Naive thymus-derived CD4-positive, alpha-beta T cell (primary cell): ENCODE data around the gene CBR4. TPM values are rescaled to one million over a fixed set of nuclear protein-coding genes. Genes with fewer than 3 reads are reported as not detected.
A peak's percentile ranks its signal among the peaks of the same experiment; 100 is the strongest.

ENCODE experiments used
- ATAC-seq: fragments of 150-1000 bp; cut with Tn5 transposase; 2 replicates; pipeline ENCODE4 v1.10.0; 2021; ENCODE audit warnings: mild to moderate bottlenecking, moderate library complexity
- CTCF ChIA-PET: fragments of 350-600 bp; sonication (Branson Sonifier 250); formaldehyde crosslinking; loops from one replicate; lab custom pipeline; 2021; ENCODE audit warnings: antibody characterized with exemption; lab: Charles Lee
- POLR2A ChIA-PET: fragments of 350-600 bp; sonication (Branson Sonifier 250); formaldehyde crosslinking; loops from one replicate; lab custom pipeline; 2021; ENCODE audit warnings: antibody characterized with exemption, inconsistent platforms; lab: Charles Lee
- DNase-seq, 9 donors: peaks; one replicate each; pipeline versions ENCODE4 v3.0.0 to v3.0.0-alpha.2; 2020 to 2022; ENCODE audit warnings: mixed read lengths in 1 of 9
- H3K27ac ChIP-seq: one replicate; pipeline ENCODE4 v1.7.0; 2013; ENCODE audit warnings: mild to moderate bottlenecking, low read depth, low read length, moderate library complexity
- H3K27me3 ChIP-seq, 2 donors: one replicate each; pipeline ENCODE4 v1.7.0; 2013; ENCODE audit warnings: low read length in 2 of 2, mild to moderate bottlenecking in 2 of 2, moderate library complexity in 2 of 2; ENCODE audit not compliant: control insufficient read depth in 2 of 2, insufficient read depth in 2 of 2
- H3K36me3 ChIP-seq, 3 experiments: 1 replicate in 2 of 3; 2 replicates in 1 of 3; pipeline ENCODE4 v1.7.0; 2013; ENCODE audit warnings: low read length in 3 of 3, mild to moderate bottlenecking in 3 of 3, moderate library complexity in 1 of 3; ENCODE audit not compliant: insufficient read depth in 3 of 3, control insufficient read depth in 2 of 3
- H3K4me1 ChIP-seq, 2 donors: one replicate each; pipeline ENCODE4 v1.7.0; 2013; ENCODE audit warnings: low read length in 2 of 2, mild to moderate bottlenecking in 2 of 2, moderate library complexity in 1 of 2; ENCODE audit not compliant: control insufficient read depth in 2 of 2, insufficient read depth in 2 of 2
- H3K4me3 ChIP-seq: 2 replicates; pipeline ENCODE4 v1.7.0; 2013; ENCODE audit warnings: mild to moderate bottlenecking, low read length
- H3K9me3 ChIP-seq, 3 experiments: 1 replicate in 2 of 3; 2 replicates in 1 of 3; pipeline ENCODE4 v1.7.0; 2013; ENCODE audit warnings: low read length in 3 of 3; ENCODE audit not compliant: control insufficient read depth in 2 of 3
- H3K27ac Mint-ChIP-seq, 9 donors: one replicate each; pipeline ENCODE4 v1.8.0; 2020 to 2022; ENCODE audit warnings: mixed read lengths in 9 of 9, mild to moderate bottlenecking in 8 of 9, moderate library complexity in 5 of 9, inconsistent platforms in 2 of 9
- H3K27me3 Mint-ChIP-seq, 5 donors: one replicate each; pipeline ENCODE4 v1.8.0; 2021 to 2022; ENCODE audit warnings: mixed read lengths in 5 of 5, mild to moderate bottlenecking in 1 of 5
- H3K36me3 Mint-ChIP-seq, 5 donors: one replicate each; pipeline ENCODE4 v1.8.0; 2020 to 2022; ENCODE audit warnings: mixed read lengths in 5 of 5, mild to moderate bottlenecking in 3 of 5, inconsistent platforms in 1 of 5
- H3K4me1 Mint-ChIP-seq, 7 donors: one replicate each; pipeline ENCODE4 v1.8.0; 2020 to 2022; ENCODE audit warnings: mixed read lengths in 7 of 7, mild to moderate bottlenecking in 3 of 7, inconsistent platforms in 1 of 7
- H3K4me3 Mint-ChIP-seq, 10 donors: one replicate each; pipeline ENCODE4 v1.8.0; 2020 to 2022; ENCODE audit warnings: mild to moderate bottlenecking in 10 of 10, mixed read lengths in 10 of 10, moderate library complexity in 6 of 10, inconsistent platforms in 2 of 10
- H3K9me3 Mint-ChIP-seq, 11 donors: one replicate each; pipeline ENCODE4 v1.8.0; 2020 to 2022; ENCODE audit warnings: mixed read lengths in 11 of 11, mild to moderate bottlenecking in 4 of 11, inconsistent platforms in 1 of 11, moderate library complexity in 1 of 11
- intact Hi-C, 2 donors: fragments of 100-400 bp; cut with micrococcal nuclease; formaldehyde crosslinking; loops; one replicate each; pipeline ENCODE4 v1.15.1; 2023
- polyA plus RNA-seq, 2 donors: library from polyadenylated mRNA; unstranded; fragments of 300-500 nt; fragmentation: Illumina TruSeq; gene quantifications; one replicate each; pipeline ENCODE4 v1.2.3, GENCODE V29; 2021
- total RNA-seq, 6 experiments: library from RNA in 5 of 6; stranded (reverse) in 5 of 6; gene quantifications; 1 replicate in 5 of 6; 2 replicates in 1 of 6; pipeline ENCODE4 v1.2.3 and lab custom pipeline; 2021 to 2026

CBR4 gene
- 10 to 100 TPM; 12.4 to 24.5 (median 15.3) TPM for total RNA-seq
- 1 to 10 TPM; 6.2 to 6.9 TPM for polyA plus RNA-seq
- 9.0 reads per million, percentile 34 among the genes with 10 or more reads in this experiment for total RNA-seq (lab: John Stamatoyannopoulos, UW)

GRCh38 chr4:169010125-169011023 is at the start of gene CBR4:
Gene CBR4, minus strand, starts transcription at chr4:169010255. Its CDS starts 166 bp downstream, at chr4:169010089.
- DNase-seq: peak; percentile 85 to 97 (median 94)
- Histone ChIP-seq H3K9me3 (no peaks in the 10 kb centered on the region), H3K27ac (peak within 1 kb of the TSS; percentile 87), H3K4me1 (peaks cover 14 to 19% of the 10 kb centered on the region in 2 donors), H3K36me3 (no peaks in the 10 kb centered on the region), H3K4me3 (peak within 1 kb of the TSS; percentile 64), H3K27me3 (no peaks in the 10 kb centered on the region)
- Mint-ChIP-seq H3K4me1 (peaks cover 10 to 51% (median 44%) of the 10 kb centered on the region in 7 donors), H3K4me3 (peak within 1 kb of the TSS; percentile 93 to 97 (median 96)), H3K27me3 (peaks cover 0 to 16% (median 0%) of the 10 kb centered on the region in 5 donors), H3K27ac (peak within 1 kb of the TSS; percentile 92 to 99 (median 97)), H3K9me3 (peaks cover 0 to 7% (median 0%) of the 10 kb centered on the region in 11 donors), H3K36me3 (peaks cover 0 to 10% (median 4%) of the 10 kb centered on the region in 5 donors)
- CTCF ChIA-PET: interaction anchor here (0.6 to 1.5 kb wide), 4 partner anchors 10 to 602 kb away, joined by 3 to 6 read pairs (median 4); partner anchors contain the start of gene NEK1
- intact Hi-C loops: loop anchor here (1.0 to 10.0 kb wide), 19 partner anchors 87 to 1016 kb away; partner anchors contain the start of genes CLCN3 (in 2 of the 2), MFAP3L (in 2 of the 2), NEK1 (in 2 of the 2) and DDX60 (in 1 of the 2)
- POLR2A ChIA-PET: interaction anchor here (0.6 to 1.2 kb wide), 4 partner anchors 8 to 1016 kb away, joined by 3 to 6 read pairs (median 3); partner anchors contain the start of gene MFAP3L
- peak; percentile 97 for ATAC-seq

DNA sequence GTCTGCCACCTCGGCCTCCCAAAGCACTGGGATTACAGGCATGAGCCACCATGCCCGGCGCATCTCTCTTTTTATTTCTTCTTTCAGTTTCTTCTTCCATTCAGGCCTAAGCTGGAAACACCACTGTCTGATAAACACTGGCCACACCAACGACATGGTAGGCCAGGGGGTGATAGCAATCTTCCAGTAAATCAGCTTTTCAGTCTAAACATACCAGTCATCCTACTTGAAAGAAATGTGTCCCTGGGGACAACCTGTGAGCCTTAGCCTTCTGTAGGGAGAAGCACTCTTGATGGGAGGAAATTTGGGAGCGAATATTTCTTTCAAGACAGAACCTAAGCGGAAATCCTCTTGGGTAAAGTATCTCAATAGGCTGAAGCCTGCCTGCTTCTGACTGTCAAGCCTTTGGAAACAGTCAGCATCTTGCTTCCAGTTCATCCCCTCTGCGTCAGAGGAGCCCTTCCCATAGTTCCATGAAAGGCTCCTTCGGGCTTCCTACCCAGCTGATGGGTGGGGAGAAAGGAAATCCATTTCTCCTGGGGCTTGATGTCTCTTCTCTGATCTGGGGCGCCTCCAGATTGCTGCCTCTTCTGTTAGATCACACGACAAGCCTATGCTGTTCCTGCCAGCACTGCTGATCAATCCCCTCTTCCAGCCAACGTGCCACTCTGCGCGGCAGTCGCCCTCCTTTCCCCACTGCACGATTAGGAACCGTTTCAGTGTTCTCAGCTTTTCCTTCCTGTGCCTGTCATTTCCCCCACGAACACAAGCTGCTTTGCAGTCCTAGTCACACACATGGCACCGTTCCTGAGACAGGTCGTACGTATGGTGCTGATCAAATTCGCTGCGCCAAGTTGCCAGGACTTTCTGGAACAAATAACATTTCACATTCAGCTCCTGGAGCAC is 49.5 kb upstream of the CBR4 start:
- POLR2A ChIA-PET: no interaction called here
- Histone ChIP-seq H3K36me3 (no peaks in the 10 kb centered on the region), H3K9me3 (no peaks in the 10 kb centered on the region), H3K4me1 (no peaks in the 10 kb centered on the region), H3K4me3 (no peak overlapping the region), H3K27me3 (no peaks in the 10 kb centered on the region), H3K27ac (no peak overlapping the region)
- no peaks in the 10 kb centered on the region for H3K9me3 Mint-ChIP-seq
- intact Hi-C loops: no loop called here
- ATAC-seq: no peak
- DNase-seq: no peak
- H3K27me3 Mint-ChIP-seq: peaks cover 0 to 9% (median 0%) of the 10 kb centered on the region in 5 donors
- peaks cover 0 to 3% (median 0%) of the 10 kb centered on the region in 7 donors for H3K4me1 Mint-ChIP-seq
- CTCF ChIA-PET: no interaction called here
- no peaks in the 10 kb centered on the region for H3K36me3 Mint-ChIP-seq
- H3K27ac Mint-ChIP-seq: no peak overlapping the region
- H3K4me3 Mint-ChIP-seq: no peak overlapping the region

- H3K36me3 ChIP-seq: no peaks in the 10 kb centered on the region
- CTCF ChIA-PET: no interaction called here
- intact Hi-C loops: no loop called here
- Mint-ChIP-seq H3K27me3 (peaks cover 0 to 9% (median 0%) of the 10 kb centered on the region in 5 donors), H3K27ac (no peak overlapping the region), H3K36me3 (no peaks in the 10 kb centered on the region), H3K4me3 (no peak overlapping the region), H3K4me1 (peaks cover 0 to 3% (median 0%) of the 10 kb centered on the region in 7 donors), H3K9me3 (no peaks in the 10 kb centered on the region)
- no peaks in the 10 kb centered on the region for H3K27me3 ChIP-seq
- no peak overlapping the region for H3K4me3 ChIP-seq
- H3K4me1 ChIP-seq: no peaks in the 10 kb centered on the region
- no peaks in the 10 kb centered on the region for H3K9me3 ChIP-seq
- POLR2A ChIA-PET: no interaction called here
- H3K27ac ChIP-seq: no peak overlapping the region
- ATAC-seq (no peak), DNase-seq (no peak)
These were observed 48.3 kb upstream of the CBR4 start for GRCh38 chr4:169058312-169058711.

DNA sequence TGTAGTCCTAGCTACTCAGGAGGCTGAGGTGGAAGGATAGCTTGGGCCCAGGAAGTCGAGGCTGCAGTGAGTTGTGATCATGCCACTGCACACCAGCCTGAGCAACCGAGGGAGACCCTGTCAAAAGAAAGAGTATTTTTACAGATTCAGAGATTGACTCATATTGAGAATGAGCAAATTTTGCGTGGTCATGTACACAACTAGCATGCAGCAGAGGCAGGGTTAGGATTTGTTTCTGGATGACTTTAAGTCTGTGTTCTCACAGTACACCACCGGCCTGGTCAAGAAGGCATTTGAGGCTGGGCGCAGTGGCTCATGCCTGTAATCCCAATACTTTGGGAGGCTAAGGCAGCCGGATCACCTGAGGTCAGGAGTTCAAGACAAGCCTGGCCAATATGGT is 44.8 kb upstream of the CBR4 start:
- Mint-ChIP-seq H3K27me3 (peaks cover 0 to 7% (median 0%) of the 10 kb centered on the region in 5 donors), H3K4me1 (peaks cover 0 to 2% (median 0%) of the 10 kb centered on the region in 7 donors), H3K4me3 (no peak overlapping the region), H3K27ac (no peak overlapping the region), H3K36me3 (no peaks in the 10 kb centered on the region), H3K9me3 (peaks cover 0 to 3% (median 0%) of the 10 kb centered on the region in 11 donors)
- Histone ChIP-seq H3K4me1 (no peaks in the 10 kb centered on the region), H3K4me3 (no peak overlapping the region), H3K27ac (no peak overlapping the region), H3K9me3 (no peaks in the 10 kb centered on the region), H3K36me3 (no peaks in the 10 kb centered on the region), H3K27me3 (no peaks in the 10 kb centered on the region)
- CTCF ChIA-PET: no interaction called here
- DNase-seq (no peak), ATAC-seq (no peak)
- POLR2A ChIA-PET: no interaction called here
- intact Hi-C loops: no loop called here

GRCh38 chr4:169052594-169052945 is 42.5 kb upstream of the CBR4 start:
- Mint-ChIP-seq H3K36me3 (no peaks in the 10 kb centered on the region), H3K9me3 (peaks cover 0 to 3% (median 0%) of the 10 kb centered on the region in 11 donors), H3K4me1 (no peaks in the 10 kb centered on the region), H3K27me3 (peaks cover 0 to 7% (median 0%) of the 10 kb centered on the region in 5 donors), H3K4me3 (no peak overlapping the region), H3K27ac (no peak overlapping the region)
- Histone ChIP-seq H3K4me1 (no peaks in the 10 kb centered on the region), H3K9me3 (no peaks in the 10 kb centered on the region), H3K4me3 (no peak overlapping the region), H3K36me3 (no peaks in the 10 kb centered on the region), H3K27me3 (no peaks in the 10 kb centered on the region), H3K27ac (no peak overlapping the region)
- DNase-seq: no peak
- ChIA-PET CTCF (no interaction called here), POLR2A (no interaction called here)
- ATAC-seq: no peak
- intact Hi-C loops: no loop called here
